Measurements from ENCODE around the gene ANKRD36B.
"Not testable (repeated sequence)": the region's sequence is repeated elsewhere in the genome, so short reads cannot be mapped to it uniquely, and the experiment has no call there.

Gene ANKRD36B

DNA sequence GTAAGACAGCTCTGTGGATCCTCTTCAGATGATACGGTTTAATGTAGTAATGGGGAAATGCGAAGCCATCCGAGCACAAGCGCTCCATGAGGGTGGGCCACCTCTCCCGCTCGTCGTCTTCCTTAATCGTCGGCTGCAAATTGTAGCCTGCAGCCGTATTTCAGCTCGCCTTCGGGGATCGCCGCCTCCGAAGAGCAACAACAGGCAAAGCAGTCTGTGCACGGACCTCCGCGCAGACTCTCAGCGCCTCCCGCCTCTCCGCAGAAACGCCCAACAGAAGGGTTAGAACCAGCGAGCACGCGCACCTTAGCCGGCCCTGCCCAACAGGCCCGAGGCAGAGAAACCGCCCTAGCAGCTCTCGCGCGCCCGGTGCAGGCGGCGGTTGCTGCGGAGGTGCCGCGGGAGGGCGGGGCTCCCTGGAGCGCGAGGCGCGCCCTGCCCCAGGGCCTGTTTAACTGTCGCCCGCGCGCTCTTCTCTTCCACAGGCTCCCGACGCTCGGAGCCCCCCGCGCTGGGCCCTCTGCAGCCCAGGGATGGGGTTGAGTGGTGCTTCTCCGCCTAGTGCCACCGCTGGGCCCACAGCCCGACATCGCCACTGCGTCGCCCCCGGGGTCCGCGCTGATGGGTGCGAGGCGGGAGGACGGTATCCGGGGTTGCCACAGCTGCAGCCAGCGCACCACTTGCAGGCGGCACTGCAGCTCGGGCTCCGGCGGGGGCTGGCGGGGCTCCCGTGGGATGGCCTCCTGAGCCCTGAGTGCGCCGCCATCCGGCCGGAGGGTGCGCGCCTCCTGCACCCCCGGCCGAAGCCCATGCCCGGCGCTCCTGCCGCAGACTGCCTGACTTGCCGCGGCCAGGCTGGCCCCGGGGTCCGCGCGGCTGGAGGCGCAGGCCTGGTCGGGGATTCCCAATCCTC lies at the start of gene ANKRD36B:
ANKRD36B (minus strand) TSS at position 280 of the 913 bp plus-strand sequence; CDS start at position 88, 192 bp downstream.
- peak; percentile 63 for DNase-seq

DNA sequence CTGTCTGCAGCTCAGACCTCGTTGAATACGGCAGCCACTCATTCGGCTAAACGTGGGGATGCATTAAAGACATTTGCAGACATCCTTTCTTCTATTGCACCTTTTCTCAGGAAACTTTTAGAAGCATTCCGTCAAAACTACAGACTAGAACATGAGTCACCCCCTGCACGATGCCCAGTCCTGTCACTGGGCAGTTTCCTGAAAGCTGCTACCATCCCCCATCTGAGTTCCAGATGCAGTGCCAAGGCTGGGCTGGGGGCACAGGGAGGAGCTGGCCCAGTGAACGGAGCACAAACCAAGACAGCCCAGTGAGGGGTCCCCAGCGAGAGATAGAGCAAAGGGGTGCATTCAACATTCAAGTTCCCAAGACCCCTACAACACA lies 36.4 kb upstream of the ANKRD36B start:
- DNase-seq, result not testable (repeated sequence)

GRCh38 chr2:97625354-97626048 lies 35.8 kb upstream of the ANKRD36B start:
- not testable (repeated sequence) for DNase-seq

DNA sequence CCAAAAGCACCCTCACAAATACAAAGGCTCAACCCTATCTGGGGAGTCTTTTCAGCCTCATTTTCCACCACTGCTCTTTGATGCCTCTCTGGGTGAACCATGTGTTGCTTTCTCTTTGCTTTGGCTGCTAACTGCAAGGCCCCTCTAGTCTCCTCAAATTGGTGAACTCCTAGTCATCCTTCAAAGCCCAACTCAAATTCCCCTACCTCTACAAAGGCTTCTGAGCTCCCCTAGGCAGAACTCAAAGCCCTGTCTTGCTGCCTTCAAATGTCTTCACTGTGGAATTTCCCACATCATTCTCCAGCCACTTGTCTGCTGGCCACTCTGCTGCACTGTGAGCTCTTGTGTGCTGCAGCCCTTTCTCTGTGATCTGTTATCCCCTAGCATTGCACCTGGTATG lies 33.3 kb upstream of the ANKRD36B start:
- not testable (repeated sequence) for DNase-seq

GRCh38 chr2:97620492-97620891 lies 30.8 kb upstream of the ANKRD36B start:
- not testable (repeated sequence) for DNase-seq

- DNase-seq, result peak; percentile 17
These were observed 29.5 kb upstream of the ANKRD36B start for GRCh38 chr2:97618939-97619827.

- peak; percentile 14 for DNase-seq
These were observed 28.2 kb upstream of the ANKRD36B start for GRCh38 chr2:97617911-97618310.

DNA sequence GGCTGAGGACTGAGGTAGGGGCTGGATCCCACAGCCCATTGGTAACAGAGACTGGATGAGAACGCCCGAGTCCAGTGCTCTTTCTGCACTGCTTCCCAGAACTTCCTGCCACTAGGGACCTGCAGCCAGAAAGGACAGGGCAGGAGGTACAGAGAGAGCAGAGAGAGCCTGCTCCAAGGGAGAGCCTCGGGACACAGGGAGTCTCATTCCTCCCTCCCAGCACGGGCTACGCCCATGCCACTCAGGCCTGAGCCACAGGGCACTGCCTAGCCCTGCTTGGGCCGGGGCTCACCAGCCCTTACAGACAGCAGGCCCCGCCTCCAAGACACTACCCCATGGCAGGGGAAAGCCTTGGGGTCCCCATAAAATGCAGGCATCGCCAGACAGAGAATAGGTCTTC lies 26.1 kb upstream of the ANKRD36B start:
- not testable (repeated sequence) for DNase-seq

- DNase-seq, result not testable (repeated sequence)
These were observed 22.2 kb upstream of the ANKRD36B start for GRCh38 chr2:97611895-97612294.

DNA sequence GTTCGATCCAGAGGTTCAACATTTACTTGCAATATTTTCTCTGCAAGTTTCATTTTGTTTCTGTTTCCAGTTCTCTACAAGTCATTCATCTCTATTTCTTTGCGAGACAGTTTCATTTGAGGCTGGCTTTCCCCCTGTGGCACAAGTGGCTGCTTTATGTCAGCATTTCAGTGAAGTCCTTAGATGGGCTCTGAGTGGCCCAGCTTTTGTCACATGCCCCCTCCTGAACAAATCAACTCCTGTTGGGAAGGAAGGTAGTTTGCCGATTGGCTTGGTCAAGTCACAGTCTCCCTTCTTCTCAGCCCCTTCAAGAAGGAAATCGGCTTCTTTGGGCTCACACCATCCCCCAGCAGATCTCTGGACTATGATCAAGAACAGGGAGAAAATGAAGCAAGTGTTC lies 19.1 kb upstream of the ANKRD36B start:
- DNase-seq, result peak; percentile 0

- DNase-seq, result not testable (repeated sequence)
These were observed 16.1 kb upstream of the ANKRD36B start for GRCh38 chr2:97605524-97606339.

DNA sequence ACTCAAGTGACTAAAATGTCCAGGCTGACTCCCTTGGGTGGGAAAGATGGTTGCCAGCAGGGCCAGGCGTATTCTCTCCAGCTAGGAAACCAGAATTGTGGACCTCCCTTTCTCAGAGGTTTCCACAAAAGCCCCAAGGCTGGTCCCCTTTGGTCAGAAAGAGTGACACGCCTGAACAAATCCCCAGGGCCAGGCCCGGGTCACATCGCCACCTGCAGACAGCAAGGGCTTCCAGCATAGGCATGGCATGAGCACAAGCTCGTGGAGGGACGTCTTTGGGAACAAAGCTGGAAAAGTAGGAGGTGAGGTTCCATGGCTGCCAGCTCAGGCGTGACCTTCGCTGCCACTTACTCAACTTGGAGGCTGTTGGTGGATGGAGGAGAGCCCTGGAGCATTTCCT lies 15.4 kb upstream of the ANKRD36B start:
- not testable (repeated sequence) for DNase-seq

- not testable (repeated sequence) for DNase-seq
These were observed 11.9 kb upstream of the ANKRD36B start for GRCh38 chr2:97601537-97601936.

DNA sequence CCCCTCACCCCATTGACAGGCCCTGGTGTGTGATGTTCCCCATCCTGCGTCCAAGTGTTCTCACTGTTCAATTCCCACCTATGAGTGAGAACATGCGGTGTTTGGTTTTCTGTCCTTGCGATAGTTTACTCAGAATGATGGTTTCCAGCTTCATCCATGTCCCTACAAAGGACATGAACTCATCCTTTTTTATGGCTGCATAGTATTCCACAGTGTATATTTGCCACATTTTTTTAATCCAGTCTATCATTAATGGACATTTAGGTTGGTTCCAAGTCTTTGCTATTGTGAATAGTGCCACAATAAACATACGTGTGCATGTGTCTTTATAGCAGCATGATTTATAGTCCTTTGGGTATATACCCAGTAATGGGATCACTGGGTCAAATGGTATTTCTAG lies 6.5 kb upstream of the ANKRD36B start:
- not testable (repeated sequence) for DNase-seq

GRCh38 chr2:97593520-97593919 lies 3.8 kb upstream of the ANKRD36B start:
- not testable (repeated sequence) for DNase-seq

DNA sequence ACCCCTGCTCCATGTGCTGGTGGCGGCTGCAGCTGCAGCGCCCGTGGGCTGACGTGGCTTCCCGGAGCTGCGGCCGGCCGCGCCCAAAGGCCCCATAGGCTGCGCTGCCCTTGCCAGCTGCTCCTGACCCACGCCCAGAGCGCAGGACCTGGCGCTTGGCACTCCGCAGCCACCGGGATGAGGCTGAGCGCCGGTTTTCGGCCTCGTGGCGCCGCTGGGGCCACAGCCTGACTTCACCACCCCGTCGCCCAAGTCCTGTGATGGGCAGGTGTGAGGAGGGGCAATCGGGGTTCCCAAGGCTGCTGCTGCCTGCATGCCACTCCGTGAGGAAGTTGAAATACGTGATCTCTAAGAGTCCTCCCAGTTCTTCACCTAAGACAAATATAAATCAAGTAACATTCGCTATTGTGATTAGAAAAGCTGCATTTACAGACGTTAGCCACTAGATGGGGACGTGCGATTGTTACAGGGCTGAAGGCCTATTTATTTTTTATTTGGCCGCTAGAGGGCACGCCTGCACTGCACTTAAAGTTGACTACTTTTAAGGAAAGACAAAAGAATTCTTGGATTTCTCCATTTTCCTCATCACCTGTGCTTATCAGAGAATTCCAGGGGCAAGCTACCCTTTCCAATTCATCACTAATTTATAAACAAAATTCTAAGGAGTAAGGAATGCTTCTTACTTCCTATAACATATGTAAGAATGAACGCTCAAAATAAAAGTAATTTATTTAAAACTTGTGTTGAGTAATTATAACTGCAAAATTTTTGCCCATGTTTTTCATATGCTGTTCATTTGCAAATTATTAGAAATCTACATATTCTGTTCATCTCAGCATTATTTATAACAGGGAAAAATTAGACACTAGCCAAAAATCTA lies 1.1 kb upstream of the ANKRD36B start:
- peak; percentile 91 for DNase-seq

DNA sequence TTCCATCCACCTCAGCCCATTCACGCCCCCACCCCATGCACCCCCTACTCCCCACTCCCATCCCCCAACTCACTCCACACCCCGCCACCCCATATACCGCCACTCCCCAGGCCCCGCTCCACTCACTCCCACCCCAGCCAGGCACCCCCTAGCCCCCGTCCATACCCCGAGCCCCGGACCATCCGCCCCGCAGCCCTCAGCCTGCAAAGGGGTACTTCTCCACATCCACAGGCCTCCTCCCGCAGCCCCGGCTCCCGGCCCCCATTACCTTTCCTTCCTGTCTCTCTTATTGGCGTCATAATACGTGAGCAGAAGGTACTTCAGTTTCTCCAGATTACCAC lies 450 bp downstream of the ANKRD36B start:
- DNase-seq, result not testable (repeated sequence)

GRCh38 chr2:97565674-97566073 lies 24.0 kb downstream of the ANKRD36B start:
- not testable (repeated sequence) for DNase-seq

DNA sequence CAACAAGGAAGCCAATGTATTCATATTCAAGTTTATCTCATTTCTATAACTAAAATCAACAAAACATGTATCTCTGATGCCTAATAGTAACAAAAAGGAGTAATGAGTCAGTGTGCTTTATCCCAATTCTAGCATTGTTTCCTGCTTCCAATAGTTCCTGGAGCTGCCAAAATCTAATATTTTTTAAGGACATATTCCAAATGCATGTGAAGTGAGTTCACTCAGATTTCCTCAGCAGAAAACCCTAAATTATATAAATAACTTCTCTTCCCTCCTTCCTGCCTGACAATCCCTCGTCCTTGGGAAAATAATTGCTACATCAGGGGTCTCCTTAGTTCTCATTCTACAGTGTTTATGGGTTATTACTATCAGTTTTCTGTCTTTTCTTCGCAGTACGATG lies 37.3 kb downstream of the ANKRD36B start:
- not testable (repeated sequence) for DNase-seq

GRCh38 chr2:97550498-97550897 lies 39.2 kb downstream of the ANKRD36B start:
- not testable (repeated sequence) for DNase-seq

GRCh38 chr2:97549058-97549457 lies 40.6 kb downstream of the ANKRD36B start:
- not testable (repeated sequence) for DNase-seq
